WTC11 (cell line): ENCODE results near the gene GRPEL1.

ENCODE experiments used
- FOXJ3 ChIP-seq: sonication (generic); formaldehyde crosslinking; IDR thresholded peaks from 2 replicates; pipeline ENCODE4 v1.9.0; 2021; ENCODE audit warnings: missing genetic modification reagents, mild to moderate bottlenecking, borderline replicate concordance
- USF2 ChIP-seq: sonication (generic); formaldehyde crosslinking; IDR thresholded peaks from 2 replicates; pipeline ENCODE4 v1.8.1; 2023; ENCODE audit warnings: mild to moderate bottlenecking, missing genetic modification reagents, moderate library complexity
- ZBTB43 ChIP-seq: sonication (generic); formaldehyde crosslinking; IDR thresholded peaks from 2 replicates; pipeline ENCODE4 v1.8.1; 2023; ENCODE audit warnings: mild to moderate bottlenecking, missing genetic modification reagents

- TF ChIP-seq USF2 (CRISPR knock-in tag) (no peak), ZBTB43 (CRISPR knock-in tag) (no peak), FOXJ3 (CRISPR knock-in tag) (no peak)
Observed at GRCh38 chr4:7112656-7113055, 44.8 kb upstream of the GRPEL1 start.
